NCI-H1417 (cell line): ENCODE measurements around the gene SMARCD3.

Experiments
- DNase-seq, 3 experiments: peaks; one replicate each; lab custom pipeline; 2025; lab: John Stamatoyannopoulos, UW

The SMARCD3 gene

GRCh38 chr7:151247611-151248345 is 716 bp downstream of the SMARCD3 start:
- peak in 1 of 3 experiments; percentile 32 for DNase-seq

- DNase-seq: no peak
Observed at GRCh38 chr7:151246851-151247580, 1.5 kb downstream of the SMARCD3 start.

GRCh38 chr7:151246102-151246850 is 2.2 kb downstream of the SMARCD3 start:
- no peak for DNase-seq

- DNase-seq: peak; percentile 24 to 58 (median 56)
Observed at GRCh38 chr7:151245360-151246101, 3.0 kb downstream of the SMARCD3 start.

- DNase-seq: peak in 2 of 3 experiments; percentile 46 to 56
Observed at GRCh38 chr7:151244841-151245346, 3.6 kb downstream of the SMARCD3 start.

GRCh38 chr7:151244196-151244840 is 4.2 kb downstream of the SMARCD3 start:
- DNase-seq: peak; percentile 54 to 81 (median 65)

- peak; percentile 33 to 74 (median 56) for DNase-seq
Observed at GRCh38 chr7:151243408-151244195, 4.9 kb downstream of the SMARCD3 start.

- DNase-seq: peak in 1 of 3 experiments; percentile 36
Observed at GRCh38 chr7:151243045-151243349, 5.5 kb downstream of the SMARCD3 start.

GRCh38 chr7:151242159-151243044 is 6.1 kb downstream of the SMARCD3 start:
- DNase-seq: no peak

- no peak for DNase-seq
Observed at GRCh38 chr7:151241755-151242096, 6.8 kb downstream of the SMARCD3 start.

GRCh38 chr7:151240942-151241754 is 7.3 kb downstream of the SMARCD3 start:
- no peak for DNase-seq

GRCh38 chr7:151240536-151240935 is 8.0 kb downstream of the SMARCD3 start:
- no peak for DNase-seq

- DNase-seq: no peak
Observed at GRCh38 chr7:151239837-151240459, 8.5 kb downstream of the SMARCD3 start.

- no peak for DNase-seq
Observed at GRCh38 chr7:151238924-151239836, 9.3 kb downstream of the SMARCD3 start.

- no peak for DNase-seq
Observed at GRCh38 chr7:151238190-151238810, 10.2 kb downstream of the SMARCD3 start.
